H1 (cell line): ENCODE results near the gene GPATCH2. TPM values are rescaled to one million over a fixed set of nuclear protein-coding genes. Genes with fewer than 3 reads are reported as not detected.

ENCODE experiments used
- CHD1 ChIP-seq: IDR thresholded peaks from 2 replicates; pipeline ENCODE4 v1.6.1; 2012; ENCODE audit warnings: low read depth, low read length, improper control_type of control experiment
- CHD2 ChIP-seq: IDR thresholded peaks from 2 replicates; pipeline ENCODE4 v1.6.1; 2012; ENCODE audit warnings: low read length, improper control_type of control experiment
- EP300 ChIP-seq, 2 experiments: IDR thresholded peaks; 1 replicate in 1 of 2; 2 replicates in 1 of 2; pipeline ENCODE4 v1.6.1; 2011 to 2012; ENCODE audit warnings: low read depth in 2 of 2, low read length in 2 of 2, mild to moderate bottlenecking in 2 of 2, borderline replicate concordance in 1 of 2, inconsistent platforms in 1 of 2, moderate library complexity in 1 of 2
- GTF2F1 ChIP-seq: IDR thresholded peaks from 2 replicates; pipeline ENCODE4 v1.6.1; 2012; ENCODE audit warnings: low read depth, low read length, improper control_type of control experiment, borderline replicate concordance
- HDAC6 ChIP-seq: IDR thresholded peaks from one replicate; pipeline ENCODE4 v1.7.1; 2012; ENCODE audit warnings: low read depth, mild to moderate bottlenecking, inconsistent platforms, low read length, moderate library complexity
- SRF ChIP-seq: IDR thresholded peaks from 2 replicates; pipeline ENCODE4 v1.6.1; 2011; ENCODE audit warnings: mild to moderate bottlenecking, low read depth, low read length, moderate library complexity
- polyA plus RNA-seq, 7 experiments: library from polyadenylated mRNA; depleted of rRNA in 3 of 7; stranded (reverse) in 5 of 7; unstranded in 2 of 7; fragments of >200 nt in 5 of 7; fragments of 200-250 nt in 2 of 7; gene quantifications; 1 replicate in 5 of 7; 2 replicates in 1 of 7; 4 replicates in 1 of 7; pipeline versions ENCODE4 v1.2.1 to v1.2.3, GENCODE V29; 2011 to 2013; ENCODE audit warnings: missing spikeins in 2 of 7, mixed read lengths in 2 of 7
- total RNA-seq: library from RNA; stranded (reverse); fragmentation: NEBNext Ultra II Directional; extraction: Animal tissue kit (Norgen Biotek cat#: 25700); gene quantifications from 2 replicates; pipeline ENCODE4 v1.2.1, GENCODE V29; 2021

Gene GPATCH2
- total and polyA plus RNA-seq, 2 of the 8 experiments (the other 6 are each of a cell fraction or from before 2014, with no cell fraction given): 3.9 to 13.1 TPM

- TF ChIP-seq HDAC6 (no peak), EP300 (IDR thresholded peaks at IDR 0.05; ENCODE audit: borderline replicate concordance in 1 of 2, low read depth in 2 of 2, low read length in 2 of 2) (no peak), GTF2F1 (no peak), SRF (no peak), CHD1 (no peak), CHD2 (no peak)
- TF ChIP-seq, all 59 proteins: peak for 0
Observed at GRCh38 chr1:217478450-217478849, 152.4 kb downstream of the GPATCH2 start (continued).
